ENCODE data around the gene TNS3.

Gene TNS3

DNA sequence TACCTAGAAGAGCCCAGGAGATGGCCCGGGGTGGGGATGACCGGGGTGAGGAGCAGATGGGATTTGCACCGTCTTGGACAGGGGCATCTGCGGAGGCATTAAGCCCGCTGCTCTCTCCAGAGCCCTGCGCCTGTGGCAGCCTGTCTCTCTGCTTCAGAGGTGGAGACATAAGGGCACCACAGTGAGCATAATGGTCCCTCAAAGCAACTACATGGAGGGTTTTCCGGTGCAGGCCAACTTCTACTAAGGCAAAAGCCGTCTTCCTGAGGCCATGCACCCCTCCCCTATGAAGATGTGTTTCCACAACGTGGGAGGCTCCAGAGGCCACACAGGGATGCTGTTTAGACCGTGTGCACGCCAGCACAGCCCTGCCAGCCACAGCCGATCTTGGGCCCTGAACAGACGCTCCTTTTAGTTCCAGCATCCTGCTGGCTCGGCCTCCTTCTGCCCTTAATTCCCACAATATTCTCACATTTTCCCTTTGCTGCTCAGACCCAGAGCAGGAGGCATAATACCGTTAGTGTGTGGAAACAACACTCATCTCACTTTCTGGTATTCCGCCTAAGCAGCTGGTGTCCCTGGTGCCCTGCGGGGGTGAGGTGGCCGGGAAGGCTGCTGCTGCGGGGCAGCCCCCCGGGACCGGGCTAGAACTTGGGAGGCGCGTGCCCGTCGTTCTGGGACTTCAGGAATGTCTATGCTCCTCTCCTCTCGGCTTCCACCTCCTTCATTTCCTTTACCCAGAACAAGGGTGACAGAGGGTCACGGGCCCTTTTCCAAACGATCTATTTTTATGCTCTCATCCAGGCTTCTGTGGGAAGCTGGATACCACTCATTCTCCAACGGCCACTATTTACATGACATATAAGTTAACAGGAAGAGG lies 266.9 kb downstream of the TNS3 start:
- no peak for DNase-seq

DNA sequence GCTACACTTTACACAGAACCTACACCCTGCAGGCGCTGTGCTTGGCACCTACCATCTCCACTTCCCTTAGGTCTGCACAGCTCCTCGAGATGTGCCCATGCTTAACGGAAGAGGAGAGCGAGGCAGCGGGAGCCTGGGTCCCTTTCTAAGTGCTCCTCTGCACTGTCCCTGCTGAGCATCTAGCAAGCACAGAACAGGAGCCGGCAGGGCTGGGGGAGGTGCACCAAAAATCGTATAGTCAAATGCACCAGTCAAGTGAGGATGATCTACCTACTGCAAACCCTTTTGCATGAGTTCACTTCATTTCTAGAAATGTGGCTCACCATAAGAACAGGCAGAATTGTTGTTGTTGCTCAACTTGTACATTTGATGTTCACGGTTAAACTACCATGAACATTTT lies 267.7 kb downstream of the TNS3 start:
- DNase-seq: no peak

DNA sequence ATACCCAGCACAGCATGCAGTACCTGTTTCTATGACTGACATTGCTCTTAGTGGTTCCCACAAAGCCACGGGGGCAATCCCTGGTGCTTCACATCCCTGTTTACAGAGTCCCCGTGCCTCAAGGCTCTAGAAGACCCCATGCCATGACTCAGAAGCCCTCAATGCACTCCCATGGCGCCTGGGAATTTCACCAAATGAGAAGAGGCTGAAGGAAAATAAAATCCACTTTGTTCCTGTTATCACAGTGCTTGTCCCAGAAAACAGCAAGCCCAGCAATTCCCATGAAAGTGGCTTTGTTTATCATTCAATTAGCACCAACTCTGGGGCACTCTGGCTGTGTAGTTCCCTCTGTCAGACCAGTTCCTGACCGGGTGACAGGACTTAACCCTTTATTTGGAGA lies 268.3 kb downstream of the TNS3 start:
- no peak for DNase-seq

DNA sequence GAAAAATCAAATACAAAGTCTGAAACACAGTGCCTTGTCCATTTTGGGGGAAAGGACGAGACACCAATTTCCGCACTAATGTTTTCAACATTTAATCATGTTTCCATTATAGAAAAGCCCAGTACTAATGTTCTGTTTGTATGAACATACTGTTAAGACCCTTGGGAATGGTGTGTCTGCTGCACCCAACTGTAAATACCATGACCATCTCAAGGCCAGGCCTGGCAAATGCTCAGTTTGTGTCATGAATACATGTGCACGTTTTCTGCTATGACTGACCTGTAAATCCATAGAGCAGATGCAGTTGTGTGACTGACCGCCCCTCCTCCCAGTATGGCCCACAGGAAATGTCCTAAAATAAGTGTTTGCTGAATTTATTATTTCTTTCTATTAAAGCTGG lies 270.0 kb downstream of the TNS3 start:
- DNase-seq: no peak

DNA sequence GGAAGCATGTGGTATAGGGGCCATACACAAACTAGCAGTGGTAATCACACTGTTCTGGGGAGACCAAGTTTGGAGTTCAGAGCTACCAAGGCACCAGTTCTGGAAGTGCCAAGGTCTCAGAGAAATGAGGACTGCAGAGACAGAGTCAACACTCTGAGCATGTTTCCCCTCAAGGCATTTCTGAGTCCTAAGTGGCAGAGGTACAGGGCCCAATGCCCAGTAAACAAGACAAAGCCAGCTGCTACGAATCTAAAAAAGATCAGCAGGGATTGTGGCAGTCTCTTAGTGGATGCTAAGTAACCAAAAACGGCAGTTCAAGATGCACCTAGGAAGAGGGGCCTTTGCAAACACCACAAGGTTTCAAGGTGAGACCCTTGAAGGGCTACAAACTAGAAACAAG lies 271.9 kb downstream of the TNS3 start:
- DNase-seq: no peak

DNA sequence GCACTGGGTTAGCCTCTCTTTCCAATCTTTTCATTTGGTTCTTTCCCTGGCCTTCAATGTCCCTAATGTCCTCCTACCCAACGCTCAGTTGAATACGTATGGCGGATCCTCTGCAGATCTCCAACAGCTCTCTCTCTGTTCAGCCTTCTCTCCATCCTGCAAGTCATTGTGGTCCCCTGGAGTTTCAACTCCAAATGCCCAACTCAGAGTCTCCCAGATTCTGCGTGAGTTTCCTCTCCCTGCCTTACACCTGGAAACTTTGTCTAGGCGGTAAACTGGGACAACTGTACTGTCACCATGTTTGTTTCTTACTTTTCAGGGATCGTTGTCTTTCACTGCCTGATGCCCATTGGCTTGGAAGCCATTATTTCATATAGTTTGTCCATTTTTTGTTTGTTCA lies 273.1 kb downstream of the TNS3 start:
- DNase-seq: no peak

DNA sequence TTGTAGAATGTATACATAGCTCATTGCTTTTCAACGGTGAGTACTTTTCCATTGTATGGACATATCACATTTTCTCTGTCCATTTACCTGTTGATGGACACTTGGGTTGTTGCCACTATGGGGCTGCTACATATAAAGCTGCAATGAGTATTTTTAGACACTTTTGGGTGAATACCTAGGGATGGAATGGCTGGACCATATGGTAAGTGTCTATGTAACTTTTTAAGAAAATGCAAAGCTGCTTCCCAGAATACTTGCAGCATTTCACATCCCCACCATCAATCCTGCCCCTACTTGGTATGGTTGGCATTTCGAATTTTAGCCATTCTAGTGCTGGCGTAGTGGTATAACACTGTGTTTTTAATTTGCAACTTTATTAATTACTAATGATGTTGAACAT lies 274.6 kb downstream of the TNS3 start:
- no peak for DNase-seq

DNA sequence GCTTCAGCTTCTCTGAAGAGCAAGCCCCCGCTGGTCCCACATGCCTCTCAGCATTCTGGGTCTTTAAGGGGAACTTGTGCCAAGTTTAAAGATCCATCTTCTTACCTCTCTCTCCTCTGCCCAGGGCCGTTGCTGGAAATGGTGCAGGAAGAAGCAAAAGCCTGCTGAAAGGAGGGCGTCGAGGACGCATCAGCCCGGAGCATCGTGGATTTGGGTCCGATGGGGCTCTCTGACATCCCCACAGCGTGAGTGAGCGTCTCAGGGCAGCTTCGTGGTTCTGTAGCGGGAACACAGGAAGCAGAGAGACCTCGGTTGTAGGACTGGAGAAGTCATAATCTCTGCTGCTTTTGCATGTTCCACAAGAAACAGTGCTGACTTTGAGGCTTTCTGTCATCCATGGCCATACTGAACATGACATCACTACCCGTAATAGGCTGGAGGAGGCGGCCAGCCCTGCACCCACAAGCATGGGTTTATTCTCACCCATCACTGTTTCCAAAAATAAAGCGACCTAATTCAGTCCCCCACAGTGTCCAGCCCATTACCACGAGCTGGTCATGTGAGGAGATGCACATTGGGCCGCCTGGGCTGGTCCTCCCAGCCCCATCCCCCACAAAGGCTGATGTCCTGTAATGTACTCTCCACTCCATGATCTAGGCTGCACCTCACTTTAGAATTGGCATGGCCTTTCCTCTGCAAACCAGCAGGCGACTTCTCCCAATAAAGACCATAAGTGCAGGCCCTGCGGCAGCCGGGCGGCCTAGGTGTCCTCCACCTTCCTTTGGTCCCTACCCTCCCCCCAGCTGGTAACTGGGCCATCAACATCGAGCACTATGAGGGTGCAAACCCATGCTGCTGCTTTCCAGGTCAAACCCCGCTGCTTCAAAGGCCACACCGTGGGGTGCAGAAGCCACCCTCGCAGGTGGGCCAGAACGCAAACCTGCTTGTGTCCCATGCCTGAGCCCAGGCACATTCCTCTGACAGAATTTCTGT lies 276.9 kb downstream of the TNS3 start:
- DNase-seq: no peak

DNA sequence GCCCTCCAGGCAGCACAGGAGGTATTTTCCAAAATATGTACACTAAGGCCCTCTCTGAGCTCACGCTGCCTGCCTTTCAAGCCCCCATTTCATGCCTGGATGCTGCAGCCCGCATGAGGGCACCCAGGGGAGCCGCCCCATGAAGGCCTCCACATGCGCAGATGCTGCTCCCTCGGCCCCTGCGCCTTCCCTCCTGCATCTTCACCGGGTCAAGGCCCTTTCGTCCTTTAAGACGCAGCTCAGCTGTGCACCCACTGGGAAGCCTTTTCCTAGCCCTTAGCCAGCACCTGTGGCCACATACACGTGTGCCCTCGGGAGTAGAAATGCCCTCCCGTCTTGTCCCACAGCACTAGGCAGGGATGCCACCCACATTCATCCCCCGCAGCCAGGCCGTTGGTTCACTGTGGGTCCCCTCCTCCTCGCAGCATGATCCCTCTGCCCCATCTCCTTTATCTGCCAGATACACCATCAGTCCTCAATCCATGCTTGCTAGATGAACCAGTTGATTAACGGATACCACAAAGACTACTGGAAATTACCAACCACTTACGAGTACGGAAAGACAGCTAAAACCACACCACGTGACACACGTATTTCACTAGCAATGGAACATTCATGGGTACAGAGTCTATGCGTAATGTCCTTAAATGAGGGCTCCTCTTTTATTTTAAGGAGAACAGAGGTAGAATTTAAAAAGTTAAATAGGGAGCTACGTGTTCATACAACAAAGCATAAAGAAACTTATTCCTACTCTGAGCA lies 278.0 kb downstream of the TNS3 start:
- no peak for DNase-seq

DNA sequence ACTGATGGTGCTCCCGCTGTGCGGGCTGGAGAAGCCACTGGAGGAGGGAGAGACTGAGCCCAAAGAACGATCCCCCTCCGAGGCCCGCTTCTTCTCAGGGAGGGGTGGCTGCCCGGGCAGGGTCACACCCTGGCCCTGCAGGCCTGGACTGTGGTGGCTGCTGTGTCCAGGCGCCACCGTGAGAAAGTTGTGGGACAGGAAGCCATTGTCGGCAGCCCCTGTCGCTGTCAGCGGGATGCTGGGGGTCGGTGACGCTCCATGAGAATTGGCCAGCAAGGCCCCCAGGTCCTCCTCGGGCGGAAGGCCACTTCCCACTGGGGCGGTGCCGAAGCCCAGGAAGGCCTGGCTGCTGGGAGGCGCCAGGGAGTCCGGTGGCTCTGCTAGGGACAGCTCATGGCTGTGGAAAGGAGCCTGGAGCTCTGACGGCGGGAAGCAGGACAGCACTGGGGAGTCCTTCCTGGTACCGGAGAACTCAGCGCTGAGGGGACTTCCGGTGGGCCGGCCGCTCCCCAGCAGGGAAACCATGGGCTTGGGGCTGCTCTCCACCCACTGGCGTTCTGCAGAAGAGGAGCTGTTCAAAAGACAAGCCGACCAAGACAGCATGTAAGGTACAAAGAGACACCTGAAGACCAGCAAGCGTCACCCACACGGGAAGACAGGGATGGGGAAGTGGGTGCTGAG lies 278.8 kb downstream of the TNS3 start:
- DNase-seq: no peak

DNA sequence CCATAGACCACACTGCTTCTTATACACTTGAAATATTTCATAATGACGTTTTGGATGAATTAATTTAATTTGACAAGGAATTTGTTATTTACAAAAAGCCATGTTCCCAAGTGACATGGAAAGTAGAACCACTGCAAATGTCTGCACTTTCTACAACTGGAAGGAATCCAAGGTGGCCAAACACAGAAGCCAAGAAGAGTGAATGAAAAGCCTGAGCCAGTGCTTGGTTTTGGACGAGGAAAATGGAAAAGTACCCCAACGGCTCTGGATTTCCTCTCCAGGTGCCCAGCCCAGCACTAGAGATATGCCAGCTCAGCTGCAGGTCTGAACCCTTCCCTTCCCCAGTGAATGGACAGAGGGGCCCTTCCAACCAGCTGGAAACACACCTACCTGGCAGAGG lies 279.4 kb downstream of the TNS3 start:
- DNase-seq: no peak

DNA sequence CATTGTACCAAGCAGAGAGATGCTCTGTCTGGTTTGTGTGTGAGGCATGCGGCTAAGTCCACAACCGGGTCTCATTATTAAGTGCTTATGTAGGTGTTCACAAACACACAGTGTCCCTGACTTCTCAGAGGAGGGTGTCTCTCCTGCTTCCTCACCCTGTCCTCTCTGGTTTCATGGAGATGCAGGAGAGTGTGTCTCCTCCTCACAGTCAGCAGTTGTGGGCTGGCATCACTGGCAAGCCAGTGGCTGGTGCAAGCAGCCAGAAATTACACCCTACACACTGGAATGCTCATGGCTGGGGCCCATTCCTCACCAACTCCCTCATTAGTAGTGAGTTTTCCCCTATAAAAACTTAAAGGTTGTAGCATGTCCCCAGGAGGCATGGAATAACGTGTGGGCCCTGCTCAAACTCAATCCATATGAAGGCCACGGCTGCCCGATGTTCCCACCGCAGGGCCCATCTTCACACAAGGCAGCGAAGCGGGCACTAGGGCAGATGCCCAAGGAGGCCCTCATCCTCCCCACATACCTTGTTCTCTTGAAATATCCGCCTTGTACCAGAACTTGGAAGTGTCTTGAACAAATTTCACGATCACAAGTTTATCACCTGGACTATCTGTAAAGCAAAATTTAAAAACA lies 280.1 kb downstream of the TNS3 start:
- no peak for DNase-seq

DNA sequence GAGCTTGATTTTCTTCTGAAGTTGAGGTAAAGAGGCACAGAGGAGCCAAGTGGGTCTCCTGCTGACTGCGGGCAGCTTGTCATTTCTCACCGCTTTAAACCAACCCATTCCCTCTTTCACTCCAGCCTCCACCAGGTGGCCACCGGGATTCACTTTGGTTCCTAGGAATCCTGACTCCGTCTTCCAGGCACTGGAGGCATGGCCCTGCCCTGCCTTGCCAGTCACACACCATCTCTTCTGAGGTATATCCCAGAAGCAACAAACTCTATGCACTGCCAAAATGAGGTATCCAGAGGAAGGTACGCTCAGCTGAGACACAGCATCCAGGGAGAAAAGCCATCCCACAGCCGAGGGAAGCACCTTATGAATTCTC lies 280.8 kb downstream of the TNS3 start:
- DNase-seq: no peak

DNA sequence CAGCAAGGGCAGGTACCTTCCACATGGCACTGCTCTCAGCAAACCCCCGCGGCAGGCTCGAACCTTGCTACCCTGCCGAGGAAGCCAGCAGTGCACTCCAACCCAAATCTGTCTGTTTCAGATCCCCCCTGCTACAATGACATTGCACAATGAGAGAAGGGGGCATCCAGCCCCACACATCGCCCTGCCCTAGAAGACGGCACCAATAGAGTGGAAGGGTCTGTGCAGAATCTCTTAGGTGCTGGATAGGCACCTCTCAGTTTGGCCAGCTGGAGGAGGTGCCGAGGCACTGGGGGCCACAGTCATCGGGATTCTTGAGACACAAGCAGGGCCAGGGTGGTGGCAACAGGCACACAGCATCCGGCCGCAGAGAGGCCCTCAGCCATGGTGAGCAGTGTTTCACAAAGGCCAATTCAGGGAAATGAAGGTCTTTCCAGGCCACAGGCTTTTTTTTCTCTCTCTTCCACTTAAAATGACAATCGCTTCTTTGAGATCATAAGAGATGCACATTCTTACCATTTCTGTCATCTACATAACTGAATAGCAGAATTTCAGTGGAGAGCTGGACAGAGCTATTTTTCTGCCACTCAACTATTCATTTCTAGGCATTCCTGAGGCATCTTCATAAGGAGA lies 281.3 kb downstream of the TNS3 start:
- no peak for DNase-seq

DNA sequence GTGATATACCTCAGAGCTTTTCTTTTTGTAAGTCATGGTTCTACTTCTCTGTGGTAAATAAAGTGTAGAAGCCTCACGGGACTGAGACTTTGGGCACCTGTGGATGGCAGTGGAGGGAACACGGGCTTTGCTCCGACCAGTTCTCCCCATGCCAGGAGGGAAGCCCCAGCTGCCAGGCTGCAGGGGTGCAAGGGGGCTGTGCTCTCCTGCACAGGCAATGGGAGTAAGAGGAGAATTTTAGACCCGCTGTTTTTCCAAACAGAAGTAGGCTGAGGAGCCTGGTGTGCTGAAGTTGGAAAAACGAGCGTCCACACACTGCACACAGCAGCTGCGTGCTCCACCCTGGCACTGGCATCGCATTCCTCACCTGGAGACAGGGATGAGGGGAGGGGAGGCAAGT lies 282.4 kb downstream of the TNS3 start:
- DNase-seq: no peak

DNA sequence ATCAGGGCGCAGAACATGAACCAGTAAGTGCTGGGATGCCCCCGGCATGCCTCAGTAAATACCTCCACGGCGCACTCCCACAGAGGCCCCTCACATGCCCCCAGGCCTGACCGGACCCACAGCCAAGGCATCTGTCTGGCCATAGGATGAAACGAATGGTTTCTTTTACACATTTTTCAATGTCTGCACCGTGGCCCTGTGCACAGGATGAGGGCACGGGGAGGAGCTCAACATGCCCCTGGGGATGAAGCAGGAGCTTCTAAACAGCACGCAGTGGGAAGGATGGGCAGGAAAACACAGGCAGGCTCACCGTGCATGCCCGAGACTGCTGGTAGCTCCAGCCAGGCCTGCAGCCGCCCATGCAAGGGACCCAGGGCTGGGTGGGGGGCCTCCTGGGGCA lies 283.3 kb downstream of the TNS3 start:
- no peak for DNase-seq

DNA sequence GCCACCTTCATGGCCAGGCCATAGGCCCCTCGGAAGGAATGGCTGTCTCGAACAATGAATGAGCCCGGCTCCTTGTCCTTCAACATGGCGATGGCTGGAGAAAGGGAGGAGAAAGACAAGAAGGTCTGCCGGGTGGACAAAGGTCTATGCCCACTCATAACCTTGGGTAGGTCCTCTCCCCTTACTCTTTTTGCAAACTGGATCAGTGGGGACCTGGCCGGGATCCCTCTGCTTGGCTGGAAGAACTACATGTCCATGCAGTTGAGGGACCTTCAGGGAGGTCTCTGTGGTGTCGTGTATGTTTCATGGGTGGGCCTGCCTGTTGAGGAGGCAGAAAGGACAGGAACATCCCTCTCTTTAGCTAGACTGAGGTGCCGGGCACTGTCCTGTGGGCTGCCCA lies 284.8 kb downstream of the TNS3 start:
- DNase-seq: no peak

DNA sequence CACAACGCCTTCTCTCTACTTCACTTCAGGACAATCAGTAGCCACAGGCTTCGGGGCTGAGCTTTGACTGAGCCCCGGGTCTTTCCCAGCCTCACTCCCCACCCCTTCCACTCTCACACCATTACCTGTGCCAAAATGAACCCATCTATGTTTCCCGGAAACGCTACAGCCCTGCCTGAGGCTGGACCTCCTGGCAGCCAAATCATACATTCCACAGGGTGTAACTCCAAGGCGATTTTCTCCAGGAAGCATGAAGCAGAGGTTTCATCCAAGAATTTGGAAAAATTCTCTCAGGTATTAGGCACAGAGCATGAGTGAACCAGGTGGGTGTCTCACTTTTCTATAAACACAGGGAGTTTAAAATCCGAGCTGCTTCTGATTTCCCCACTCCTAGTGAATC lies 286.3 kb downstream of the TNS3 start:
- DNase-seq: no peak

DNA sequence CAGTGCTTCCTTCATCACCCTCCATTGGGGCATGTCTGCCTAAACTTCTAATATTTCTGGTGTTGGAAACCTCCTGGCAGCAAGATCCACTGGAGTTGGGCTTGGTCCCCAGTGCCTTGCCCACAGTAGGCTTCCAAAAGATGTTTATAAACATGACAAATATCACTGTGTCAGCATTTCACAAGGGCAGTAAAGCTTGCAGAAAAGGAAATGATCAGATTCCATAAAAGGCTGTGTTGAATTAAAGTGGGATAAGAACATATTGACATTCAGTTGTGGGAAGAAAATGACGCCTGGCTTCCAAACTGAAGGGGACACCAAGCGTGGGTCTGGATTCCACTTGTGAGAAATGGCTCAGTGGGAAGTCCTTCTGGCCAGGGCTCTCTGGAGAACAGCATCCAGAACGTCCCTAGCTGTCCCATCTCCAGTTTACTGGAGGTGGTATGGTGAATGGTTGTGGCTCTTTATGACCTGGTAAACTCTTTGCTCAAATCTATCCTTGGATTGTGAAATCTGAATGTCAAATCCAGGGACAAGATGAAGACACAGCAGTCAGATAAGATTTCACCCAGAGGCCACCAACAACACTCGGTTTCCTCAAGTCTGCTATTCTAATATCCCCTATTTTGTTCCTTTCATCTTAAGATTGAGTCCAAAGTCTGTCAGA lies 287.2 kb downstream of the TNS3 start:
- no peak for DNase-seq

DNA sequence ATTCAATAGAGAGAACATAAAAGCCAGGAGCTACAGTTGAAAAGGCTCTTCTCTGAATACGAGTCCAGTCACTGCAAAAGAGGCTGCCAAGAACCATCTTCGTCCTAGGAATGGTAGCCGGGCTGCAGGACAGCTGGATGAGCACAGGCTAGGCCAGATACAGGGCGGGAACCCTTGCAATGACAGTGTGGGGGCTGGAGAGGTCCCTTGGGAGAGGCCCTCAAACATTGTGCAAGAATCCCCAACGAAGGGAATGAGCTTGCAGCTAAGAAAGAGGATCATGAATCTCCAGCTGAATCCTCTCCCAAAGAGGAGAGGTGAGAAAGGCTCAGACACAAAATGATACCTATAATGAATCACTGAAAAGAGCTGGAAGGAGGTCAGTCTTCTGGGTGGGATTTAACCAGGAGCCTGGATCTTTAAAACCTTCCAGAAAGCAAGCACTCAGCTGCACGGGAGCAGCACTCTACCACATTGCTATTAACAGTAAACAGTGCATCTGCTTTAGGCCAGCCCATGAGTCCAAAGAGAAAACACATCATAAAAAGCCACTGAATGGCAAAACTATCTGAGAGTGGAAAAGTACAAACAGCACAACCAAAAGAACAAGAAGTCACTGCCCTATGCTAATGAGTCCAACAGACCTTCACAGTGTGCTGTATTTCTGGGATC lies 287.9 kb downstream of the TNS3 start:
- DNase-seq: no peak
